Activated CD8-positive, alpha-beta memory T cell treated with anti-CD3 and anti-CD28 coated beads, Interleukin-2, amount 10 ng/mL, durations not matched to agents 7 days and 5 days (primary cell): ENCODE measurements around the gene IGFBP7. TPM values are rescaled to one million over a fixed set of nuclear protein-coding genes. Genes with fewer than 3 reads are reported as not detected.

Experiments used
- ATAC-seq: fragments of 150-1000 bp; cut with Tn5 transposase; one replicate; pipeline ENCODE4 v1.10.0; 2021; ENCODE audit warnings: moderate library complexity
- CTCF ChIA-PET: fragments of 350-600 bp; sonication (Branson Sonifier 250); formaldehyde crosslinking; loops from one replicate; lab custom pipeline; 2021; ENCODE audit warnings: antibody characterized with exemption; lab: Charles Lee
- DNase-seq: peaks from one replicate; pipeline ENCODE4 v3.0.0-alpha.2; 2020
- H3K27ac Mint-ChIP-seq: one replicate; pipeline ENCODE4 v1.8.0; 2021; ENCODE audit warnings: mild to moderate bottlenecking, mixed read lengths
- H3K27me3 Mint-ChIP-seq: one replicate; pipeline ENCODE4 v1.8.0; 2021; ENCODE audit warnings: mixed read lengths
- H3K36me3 Mint-ChIP-seq: one replicate; pipeline ENCODE4 v1.8.0; 2021; ENCODE audit warnings: mild to moderate bottlenecking, mixed read lengths
- H3K4me1 Mint-ChIP-seq: one replicate; pipeline ENCODE4 v1.8.0; 2021; ENCODE audit warnings: mixed read lengths
- H3K4me3 Mint-ChIP-seq: one replicate; pipeline ENCODE4 v1.8.0; 2021; ENCODE audit warnings: mild to moderate bottlenecking, moderate library complexity, mixed read lengths
- H3K9me3 Mint-ChIP-seq: one replicate; pipeline ENCODE4 v1.8.0; 2022; ENCODE audit warnings: low read depth, mixed read lengths
- total RNA-seq, 2 experiments: library from RNA; stranded (reverse); gene quantifications; one replicate each; pipeline ENCODE4 v1.2.3, GENCODE V29; 2021

IGFBP7 gene
- total RNA-seq, 2 experiments from 2014 or later, result 0.35 TPM; not detected in 1

GRCh38 chr4:57099363-57099762, 10.8 kb downstream of the IGFBP7 start:
- H3K4me3 Mint-ChIP-seq, result no peak overlapping the region
- no peaks in the 10 kb centered on the region for H3K36me3 Mint-ChIP-seq
- DNase-seq (no peak), ATAC-seq (no peak)
- CTCF ChIA-PET, result interaction anchor here (0.9 kb wide), 1 partner anchor 64 kb away, joined by 3 read pairs; no protein-coding TSS in a partner anchor
- H3K27me3 Mint-ChIP-seq, result peaks cover 53% of the 10 kb centered on the region
- no peaks in the 10 kb centered on the region for H3K4me1 Mint-ChIP-seq
- H3K9me3 Mint-ChIP-seq, result no peaks in the 10 kb centered on the region
- H3K27ac Mint-ChIP-seq, result no peak overlapping the region

GRCh38 chr4:57098941-57099340, 11.2 kb downstream of the IGFBP7 start:
- ATAC-seq, result no peak
- H3K4me1 Mint-ChIP-seq, result no peaks in the 10 kb centered on the region
- no peaks in the 10 kb centered on the region for H3K36me3 Mint-ChIP-seq
- peaks cover 52% of the 10 kb centered on the region for H3K27me3 Mint-ChIP-seq
- no peak overlapping the region for H3K27ac Mint-ChIP-seq
- CTCF ChIA-PET, result interaction anchor here (0.9 kb wide), 1 partner anchor 65 kb away, joined by 3 read pairs; no protein-coding TSS in a partner anchor
- H3K9me3 Mint-ChIP-seq, result no peaks in the 10 kb centered on the region
- no peak overlapping the region for H3K4me3 Mint-ChIP-seq
- DNase-seq, result no peak

- H3K4me1 Mint-ChIP-seq, result no peaks in the 10 kb centered on the region
- DNase-seq (no peak), ATAC-seq (no peak)
- no peak overlapping the region for H3K27ac Mint-ChIP-seq
- H3K9me3 Mint-ChIP-seq, result no peaks in the 10 kb centered on the region
- CTCF ChIA-PET, result no interaction called here
- H3K4me3 Mint-ChIP-seq, result no peak overlapping the region
- H3K27me3 Mint-ChIP-seq, result peaks cover 52% of the 10 kb centered on the region
- no peaks in the 10 kb centered on the region for H3K36me3 Mint-ChIP-seq
Observed at GRCh38 chr4:57098415-57098814, 11.8 kb downstream of the IGFBP7 start.

- H3K27me3 Mint-ChIP-seq, result peaks cover 47% of the 10 kb centered on the region
- ATAC-seq (no peak), DNase-seq (no peak)
- H3K4me1 Mint-ChIP-seq, result no peaks in the 10 kb centered on the region
- H3K4me3 Mint-ChIP-seq, result no peak overlapping the region
- H3K27ac Mint-ChIP-seq, result no peak overlapping the region
- H3K36me3 Mint-ChIP-seq, result no peaks in the 10 kb centered on the region
- CTCF ChIA-PET, result no interaction called here
- no peaks in the 10 kb centered on the region for H3K9me3 Mint-ChIP-seq
Observed at GRCh38 chr4:57097711-57098110, 12.5 kb downstream of the IGFBP7 start.

GRCh38 chr4:57095956-57096355, 14.2 kb downstream of the IGFBP7 start:
- no peaks in the 10 kb centered on the region for H3K4me1 Mint-ChIP-seq
- no peak for DNase-seq
- H3K27me3 Mint-ChIP-seq, result peaks cover 56% of the 10 kb centered on the region
- H3K9me3 Mint-ChIP-seq, result no peaks in the 10 kb centered on the region
- CTCF ChIA-PET, result interaction anchor here (1.3 kb wide), 1 partner anchor 22 kb away, joined by 3 read pairs; no protein-coding TSS in a partner anchor
- H3K4me3 Mint-ChIP-seq, result no peak overlapping the region
- no peak overlapping the region for H3K27ac Mint-ChIP-seq
- H3K36me3 Mint-ChIP-seq, result no peaks in the 10 kb centered on the region
- no peak for ATAC-seq

GRCh38 chr4:57095245-57095644, 14.9 kb downstream of the IGFBP7 start:
- Mint-ChIP-seq H3K27ac (no peak overlapping the region), H3K9me3 (no peaks in the 10 kb centered on the region), H3K27me3 (peaks cover 58% of the 10 kb centered on the region), H3K4me1 (no peaks in the 10 kb centered on the region), H3K4me3 (no peak overlapping the region), H3K36me3 (no peaks in the 10 kb centered on the region)
- ATAC-seq, result no peak
- CTCF ChIA-PET, result no interaction called here
- no peak for DNase-seq

GRCh38 chr4:57094832-57095223, 15.4 kb downstream of the IGFBP7 start:
- no peaks in the 10 kb centered on the region for H3K9me3 Mint-ChIP-seq
- H3K4me1 Mint-ChIP-seq, result no peaks in the 10 kb centered on the region
- CTCF ChIA-PET, result no interaction called here
- H3K27ac Mint-ChIP-seq, result no peak overlapping the region
- peaks cover 60% of the 10 kb centered on the region for H3K27me3 Mint-ChIP-seq
- DNase-seq, result no peak
- H3K4me3 Mint-ChIP-seq, result no peak overlapping the region
- H3K36me3 Mint-ChIP-seq, result no peaks in the 10 kb centered on the region
- no peak for ATAC-seq

GRCh38 chr4:57093845-57094831, 16.0 kb downstream of the IGFBP7 start:
- DNase-seq (no peak), ATAC-seq (no peak)
- no peak overlapping the region for H3K4me3 Mint-ChIP-seq
- H3K36me3 Mint-ChIP-seq, result no peaks in the 10 kb centered on the region
- no peaks in the 10 kb centered on the region for H3K4me1 Mint-ChIP-seq
- peaks cover 61% of the 10 kb centered on the region for H3K27me3 Mint-ChIP-seq
- CTCF ChIA-PET, result interaction anchor here (0.7 kb wide), 1 partner anchor 282 kb away, joined by 3 read pairs; no protein-coding TSS in a partner anchor
- H3K9me3 Mint-ChIP-seq, result no peaks in the 10 kb centered on the region
- no peak overlapping the region for H3K27ac Mint-ChIP-seq

- DNase-seq (no peak), ATAC-seq (no peak)
- Mint-ChIP-seq H3K4me3 (no peak overlapping the region), H3K36me3 (no peaks in the 10 kb centered on the region), H3K9me3 (no peaks in the 10 kb centered on the region), H3K27me3 (peaks cover 52% of the 10 kb centered on the region), H3K27ac (no peak overlapping the region), H3K4me1 (no peaks in the 10 kb centered on the region)
- CTCF ChIA-PET, result no interaction called here
Observed at GRCh38 chr4:57091657-57092162, 18.5 kb downstream of the IGFBP7 start.

- Mint-ChIP-seq H3K4me3 (no peak overlapping the region), H3K27ac (no peak overlapping the region), H3K27me3 (peaks cover 54% of the 10 kb centered on the region), H3K4me1 (no peaks in the 10 kb centered on the region), H3K36me3 (no peaks in the 10 kb centered on the region), H3K9me3 (no peaks in the 10 kb centered on the region)
- DNase-seq, result no peak
- ATAC-seq, result no peak
- CTCF ChIA-PET, result no interaction called here
Observed at GRCh38 chr4:57090079-57090478, 20.1 kb downstream of the IGFBP7 start.

- H3K36me3 Mint-ChIP-seq, result no peaks in the 10 kb centered on the region
- no peaks in the 10 kb centered on the region for H3K4me1 Mint-ChIP-seq
- H3K9me3 Mint-ChIP-seq, result no peaks in the 10 kb centered on the region
- ATAC-seq (no peak), DNase-seq (no peak)
- no peak overlapping the region for H3K4me3 Mint-ChIP-seq
- CTCF ChIA-PET, result no interaction called here
- no peak overlapping the region for H3K27ac Mint-ChIP-seq
- peaks cover 53% of the 10 kb centered on the region for H3K27me3 Mint-ChIP-seq
Observed at GRCh38 chr4:57089549-57089948, 20.6 kb downstream of the IGFBP7 start.

GRCh38 chr4:57086031-57086723, 24.0 kb downstream of the IGFBP7 start:
- Mint-ChIP-seq H3K27me3 (peaks cover 45% of the 10 kb centered on the region), H3K36me3 (no peaks in the 10 kb centered on the region), H3K27ac (no peak overlapping the region), H3K4me3 (no peak overlapping the region), H3K9me3 (no peaks in the 10 kb centered on the region), H3K4me1 (no peaks in the 10 kb centered on the region)
- CTCF ChIA-PET, result no interaction called here
- DNase-seq, result no peak
- ATAC-seq, result no peak

- ATAC-seq, result no peak
- CTCF ChIA-PET, result no interaction called here
- Mint-ChIP-seq H3K27ac (no peak overlapping the region), H3K4me1 (no peaks in the 10 kb centered on the region), H3K4me3 (no peak overlapping the region), H3K36me3 (no peaks in the 10 kb centered on the region), H3K27me3 (peaks cover 41% of the 10 kb centered on the region), H3K9me3 (no peaks in the 10 kb centered on the region)
- no peak for DNase-seq
Observed at GRCh38 chr4:57085278-57085677, 24.9 kb downstream of the IGFBP7 start.
